HG03066 (cell line): Measurements from ENCODE around the gene TBC1D22B.

Experiments
- ATAC-seq: cut with Tn5 transposase; IDR thresholded peaks from one replicate; pipeline ENCODE4 v1.9.1; 2021; ENCODE audit warnings: low read depth; ENCODE audit not compliant: unreplicated experiment

The TBC1D22B gene, protein sequence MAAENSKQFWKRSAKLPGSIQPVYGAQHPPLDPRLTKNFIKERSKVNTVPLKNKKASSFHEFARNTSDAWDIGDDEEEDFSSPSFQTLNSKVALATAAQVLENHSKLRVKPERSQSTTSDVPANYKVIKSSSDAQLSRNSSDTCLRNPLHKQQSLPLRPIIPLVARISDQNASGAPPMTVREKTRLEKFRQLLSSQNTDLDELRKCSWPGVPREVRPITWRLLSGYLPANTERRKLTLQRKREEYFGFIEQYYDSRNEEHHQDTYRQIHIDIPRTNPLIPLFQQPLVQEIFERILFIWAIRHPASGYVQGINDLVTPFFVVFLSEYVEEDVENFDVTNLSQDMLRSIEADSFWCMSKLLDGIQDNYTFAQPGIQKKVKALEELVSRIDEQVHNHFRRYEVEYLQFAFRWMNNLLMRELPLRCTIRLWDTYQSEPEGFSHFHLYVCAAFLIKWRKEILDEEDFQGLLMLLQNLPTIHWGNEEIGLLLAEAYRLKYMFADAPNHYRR

GRCh38 chr6:37257634-37258404, at the start of gene TBC1D22B, which contains the start of gene TMEM217:
TSS of gene TBC1D22B (plus strand) at chr6:37257772. CDS start at chr6:37257918, 146 bp downstream.
TSS of gene TMEM217 (minus strand) at chr6:37258144. CDS start at chr6:37219030, 39,114 bp downstream.
- ATAC-seq = peak; percentile 98

DNA sequence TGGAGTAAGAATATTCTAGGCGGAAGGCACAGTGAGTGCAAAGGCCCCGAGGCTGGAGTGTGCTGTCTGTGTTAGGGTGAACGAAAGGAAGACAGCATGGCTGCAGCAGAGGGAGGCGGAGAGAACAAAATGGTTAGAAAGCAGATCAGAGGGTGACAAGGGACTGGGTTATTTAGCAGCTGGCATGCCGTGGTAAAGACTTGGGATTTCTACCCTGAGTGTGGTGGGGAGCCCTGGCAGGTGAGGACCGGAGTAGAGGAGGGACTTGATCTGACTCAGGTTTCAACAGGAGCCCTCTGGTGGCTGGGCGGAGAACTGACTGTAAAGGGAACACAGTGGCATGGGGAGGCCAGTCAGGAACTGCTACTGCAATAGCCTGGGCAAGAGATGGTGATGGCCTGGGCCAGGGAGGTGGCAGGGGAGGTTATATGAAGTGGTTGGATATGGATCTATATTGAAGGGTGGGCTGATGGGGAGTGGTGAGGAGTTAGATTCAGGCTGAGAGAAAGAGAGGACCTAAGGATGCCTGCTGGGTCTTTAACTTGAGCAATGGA, 49.6 kb upstream of the TBC1D22B start:
- ATAC-seq = no peak

DNA sequence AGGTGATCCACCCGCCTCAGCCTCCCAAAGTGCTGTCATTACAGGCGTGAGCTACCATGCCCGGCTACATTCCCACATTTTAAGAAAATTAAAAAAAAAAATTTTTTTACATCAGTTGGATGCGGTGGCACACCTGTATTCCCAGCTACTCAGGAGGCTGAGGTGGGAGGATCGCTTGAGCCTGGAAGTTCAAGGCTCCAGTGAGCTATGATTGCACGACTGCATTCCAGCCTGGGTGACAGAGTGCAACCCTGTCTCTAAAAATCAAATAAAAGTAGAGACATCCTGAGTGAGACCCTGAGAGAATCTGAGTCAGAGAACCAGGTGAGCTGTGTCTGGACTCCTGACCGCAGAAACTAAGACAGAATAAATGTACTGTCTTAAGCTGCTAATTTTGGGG, 48.8 kb upstream of the TBC1D22B start:
- no peak for ATAC-seq

- ATAC-seq = no peak
Measured at GRCh38 chr6:37209461-37210205, 47.9 kb upstream of the TBC1D22B start.

GRCh38 chr6:37210313-37210968, 47.1 kb upstream of the TBC1D22B start:
- ATAC-seq = no peak

- no peak for ATAC-seq
Measured at GRCh38 chr6:37212268-37212667, 45.3 kb upstream of the TBC1D22B start.

GRCh38 chr6:37218061-37218460, 39.5 kb upstream of the TBC1D22B start:
- ATAC-seq = no peak

DNA sequence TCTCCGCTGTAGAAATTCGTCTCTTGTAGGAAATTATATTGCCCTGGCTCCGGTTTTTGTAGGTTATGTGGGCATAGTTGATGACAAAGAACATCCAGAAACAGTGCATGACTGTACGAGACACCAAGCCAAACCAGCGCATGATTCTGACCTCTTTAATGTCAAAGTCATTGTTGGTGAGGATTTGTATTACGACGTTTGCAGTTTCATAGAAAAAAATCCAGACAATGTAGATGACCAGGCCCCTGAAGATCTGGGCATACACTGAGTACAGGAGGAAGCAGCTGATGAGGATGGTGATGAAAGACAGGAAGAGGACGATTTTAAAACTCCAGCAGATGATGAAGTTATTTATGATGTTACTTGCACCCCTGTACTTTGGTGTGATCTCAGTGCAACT, 39.1 kb upstream of the TBC1D22B start:
- ATAC-seq = no peak

DNA sequence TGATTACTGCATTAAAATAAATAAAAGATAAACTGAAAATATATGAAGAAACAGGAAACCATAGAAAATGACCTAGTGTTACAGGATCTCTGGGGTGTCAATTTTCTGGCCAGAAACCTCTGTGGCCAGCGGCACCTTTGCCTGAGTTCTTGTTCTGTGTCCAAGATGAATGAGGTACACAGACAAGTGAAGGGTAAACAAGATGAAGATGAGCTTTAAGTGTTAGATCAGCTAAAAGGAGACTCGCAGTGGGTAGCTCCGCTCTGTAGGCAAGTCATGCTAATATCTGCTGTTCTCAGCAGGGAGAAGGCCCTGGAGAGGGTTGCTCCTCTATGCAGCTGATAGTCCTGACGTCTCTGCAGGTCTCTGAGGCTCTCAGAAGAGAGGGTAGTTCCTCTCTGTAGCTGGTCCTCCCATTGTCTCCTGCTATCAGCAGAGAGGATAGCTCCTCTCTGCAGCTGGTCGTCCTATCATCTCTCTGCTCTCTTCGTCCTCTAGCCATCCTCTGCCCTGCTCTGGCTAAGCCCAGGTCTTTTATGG, 35.9 kb upstream of the TBC1D22B start:
- no peak for ATAC-seq

GRCh38 chr6:37222125-37222967, 35.2 kb upstream of the TBC1D22B start:
- peak; percentile 85 for ATAC-seq

GRCh38 chr6:37222992-37223391, 34.6 kb upstream of the TBC1D22B start:
- ATAC-seq = no peak

DNA sequence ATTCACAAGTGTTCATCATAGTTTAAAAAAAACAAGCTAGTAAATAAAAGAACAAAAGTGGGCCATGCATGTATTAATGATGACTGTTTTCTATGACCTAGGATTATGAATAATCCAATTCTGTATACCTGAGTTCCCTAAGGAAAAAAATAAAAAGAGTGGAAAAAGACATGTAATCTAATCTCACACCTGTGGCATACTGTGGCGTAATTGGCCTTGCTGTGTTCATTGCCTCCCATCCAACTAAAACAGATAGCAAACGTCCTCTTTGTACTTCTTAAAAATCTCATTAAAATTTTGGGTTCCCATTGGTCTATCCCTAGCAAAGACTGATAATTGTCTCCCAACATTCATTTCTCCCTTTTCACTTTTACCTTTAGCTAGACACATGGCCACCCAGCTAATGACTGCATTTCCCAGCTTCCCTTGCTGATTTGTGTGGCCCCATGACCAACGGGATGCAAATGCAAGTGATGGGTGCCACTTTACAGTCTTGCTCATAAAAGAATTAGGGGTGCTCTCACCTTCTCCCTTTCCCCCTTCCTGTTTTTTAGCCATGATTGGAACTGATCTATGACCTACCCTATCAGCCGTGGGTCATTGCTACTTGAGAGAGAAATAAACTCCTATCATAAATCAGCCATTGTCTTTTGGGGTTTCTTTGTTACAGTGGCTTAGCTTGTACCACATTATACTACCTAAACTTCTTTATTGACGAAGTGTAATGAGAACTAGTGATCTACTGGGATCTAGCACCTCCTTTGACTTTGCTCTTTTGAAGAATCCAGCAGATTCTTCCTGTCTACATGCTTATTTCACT, 32.0 kb upstream of the TBC1D22B start:
- no peak for ATAC-seq

GRCh38 chr6:37230104-37230503, 27.5 kb upstream of the TBC1D22B start:
- no peak for ATAC-seq

- no peak for ATAC-seq
Measured at GRCh38 chr6:37232430-37233017, 25.0 kb upstream of the TBC1D22B start.

DNA sequence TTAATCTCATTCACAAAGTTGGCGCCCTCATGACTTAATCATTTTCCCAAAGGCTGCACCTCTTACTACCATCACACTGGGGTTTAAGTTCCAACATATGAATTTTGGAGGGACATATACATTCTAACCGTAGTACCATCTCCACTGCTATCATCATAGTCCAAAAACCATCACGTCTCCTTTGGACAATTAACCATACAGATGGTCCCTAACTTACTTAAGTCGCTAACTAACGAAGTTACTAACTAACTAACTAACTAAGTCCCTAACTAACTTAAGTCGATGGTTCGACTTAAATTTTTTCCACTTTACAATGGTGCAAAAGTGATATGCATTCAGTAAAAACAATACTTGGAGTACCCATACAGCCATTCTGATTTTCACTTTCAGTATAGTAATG, 24.0 kb upstream of the TBC1D22B start:
- no peak for ATAC-seq

- ATAC-seq = no peak
Measured at GRCh38 chr6:37236921-37237320, 20.7 kb upstream of the TBC1D22B start.

DNA sequence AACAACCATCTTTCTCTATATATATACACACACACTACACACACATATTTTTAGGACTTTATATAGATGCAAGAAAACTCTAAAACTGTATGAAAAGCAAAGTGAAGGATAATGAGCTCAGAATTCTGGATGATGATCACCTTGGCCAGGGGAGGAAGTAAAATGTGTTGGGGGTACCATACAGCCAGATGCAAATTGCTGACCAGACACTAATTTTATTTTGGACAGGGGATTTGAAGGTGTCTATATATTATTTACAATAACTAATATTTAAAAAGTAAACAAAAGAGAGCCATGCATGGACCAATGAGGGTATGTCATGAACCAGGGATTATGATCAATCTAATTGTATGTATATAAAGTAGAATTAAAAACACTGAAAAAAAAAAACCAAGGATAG, 19.8 kb upstream of the TBC1D22B start:
- ATAC-seq = no peak

DNA sequence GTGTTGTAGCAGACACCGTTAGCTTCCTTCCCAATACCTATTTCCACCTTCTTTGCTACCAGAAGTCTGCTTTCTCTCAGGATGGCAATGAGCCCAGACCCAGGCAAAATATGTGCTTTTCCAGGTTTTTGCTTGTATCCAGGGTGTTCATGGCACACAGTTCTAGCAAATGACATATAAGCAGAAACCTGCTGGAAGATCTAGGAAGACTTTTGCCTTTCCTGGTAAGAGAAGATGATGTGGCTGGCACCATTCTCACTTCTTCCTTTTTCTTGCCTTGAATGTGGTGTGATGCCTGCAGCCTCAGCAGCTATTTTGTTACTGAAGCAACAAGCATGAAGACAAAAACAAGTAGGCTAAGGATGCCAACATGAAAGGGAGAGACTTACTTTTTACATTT, 19.2 kb upstream of the TBC1D22B start:
- ATAC-seq = no peak
